Fibroblast of upper back skin (primary cell): ENCODE data around the gene TMEM60.
A peak's percentile ranks its signal among the peaks of the same experiment; 100 is the strongest.

ENCODE experiments used
- DNase-seq: peaks from one replicate; pipeline ENCODE4 v3.0.0-alpha.2; 2013

Gene TMEM60

GRCh38 chr7:77770316-77770715 lies 27.9 kb downstream of the TMEM60 start:
- DNase-seq: no peak

GRCh38 chr7:77766801-77767605 lies 31.2 kb downstream of the TMEM60 start:
- DNase-seq: no peak

GRCh38 chr7:77765906-77766800 lies 32.1 kb downstream of the TMEM60 start:
- DNase-seq: peak; percentile 60

DNA sequence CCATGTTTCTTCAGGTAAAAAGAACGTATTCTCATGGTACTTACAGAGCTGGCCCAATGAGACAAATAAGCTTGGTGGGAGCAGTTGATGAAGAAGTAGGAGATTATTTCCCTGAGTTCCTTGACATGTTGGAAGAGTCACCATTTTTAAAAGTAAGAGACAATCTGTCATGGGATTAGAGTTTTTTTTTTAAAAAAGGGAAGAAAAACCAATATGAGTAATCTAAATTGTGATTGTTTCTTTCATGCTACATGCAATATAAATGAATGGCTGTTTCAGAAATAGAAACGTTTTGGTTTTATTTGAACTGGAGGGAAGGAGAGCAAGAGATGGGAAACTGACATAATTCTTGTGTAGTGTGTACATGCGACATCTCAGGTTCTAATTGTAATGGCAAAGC lies 32.8 kb downstream of the TMEM60 start:
- no peak for DNase-seq

GRCh38 chr7:77760809-77761453 lies 37.3 kb downstream of the TMEM60 start:
- DNase-seq: no peak

GRCh38 chr7:77759294-77759889 lies 38.8 kb downstream of the TMEM60 start:
- DNase-seq: peak; percentile 61

DNA sequence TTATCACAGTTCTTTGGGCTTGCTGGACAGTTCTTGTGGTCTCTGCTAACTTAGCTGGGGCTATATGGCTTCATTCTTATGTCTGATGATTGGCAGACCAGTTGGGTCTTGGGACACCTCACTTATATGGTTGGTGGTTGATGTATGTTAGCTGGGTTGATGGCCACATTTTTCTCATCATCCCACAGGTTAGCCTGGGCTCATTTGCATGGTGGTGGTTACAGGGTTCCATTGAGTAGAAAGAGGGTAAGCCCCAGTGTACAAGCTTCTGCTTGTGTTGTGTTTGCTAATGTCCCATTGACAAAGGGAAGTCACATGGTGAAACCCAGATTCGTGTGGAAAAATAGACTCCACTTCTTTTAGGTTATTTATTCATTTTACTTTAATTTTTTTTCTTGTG lies 40.6 kb downstream of the TMEM60 start:
- DNase-seq: no peak

- DNase-seq: no peak
Measured at GRCh38 chr7:77753173-77753572, 45.1 kb downstream of the TMEM60 start.

- DNase-seq: no peak
Measured at GRCh38 chr7:77752016-77752415, 46.2 kb downstream of the TMEM60 start.

DNA sequence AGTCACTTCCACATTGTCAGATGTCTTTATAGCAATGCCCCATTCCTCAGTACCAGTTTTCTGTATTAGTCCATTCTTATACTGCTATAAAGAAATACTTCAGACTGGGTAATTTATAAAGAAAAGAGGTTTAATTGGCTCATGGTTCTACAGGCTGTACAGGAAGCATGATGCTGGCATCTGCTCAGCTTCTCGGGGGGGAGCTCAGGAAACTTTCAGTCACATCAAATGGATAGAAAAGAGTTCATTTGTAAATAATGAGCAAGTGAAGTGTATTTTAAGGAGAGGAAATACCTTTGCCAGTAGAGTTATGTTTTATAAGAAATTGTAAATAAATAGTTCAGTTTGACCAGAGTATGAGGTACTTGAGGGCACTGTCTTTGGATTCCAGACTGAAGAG lies 50.5 kb downstream of the TMEM60 start:
- no peak for DNase-seq

GRCh38 chr7:77747178-77747577 lies 51.1 kb downstream of the TMEM60 start:
- no peak for DNase-seq

DNA sequence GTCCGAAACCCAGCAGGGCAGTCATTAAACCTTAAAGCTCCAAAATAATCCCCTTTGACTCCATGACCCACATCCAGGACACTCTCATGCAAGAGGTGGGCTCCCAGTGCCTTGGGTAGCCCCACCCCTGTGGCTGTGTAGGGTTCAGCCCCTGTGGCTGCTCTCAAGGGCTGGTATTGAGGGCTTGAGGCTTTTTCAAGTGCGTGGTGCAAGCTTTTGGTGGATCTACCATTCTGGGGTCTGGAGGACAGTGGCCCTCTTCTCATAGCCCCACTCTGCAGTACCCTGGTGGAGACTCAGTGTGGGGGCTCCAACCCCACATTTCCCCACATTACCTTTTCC lies 51.4 kb downstream of the TMEM60 start:
- no peak for DNase-seq

DNA sequence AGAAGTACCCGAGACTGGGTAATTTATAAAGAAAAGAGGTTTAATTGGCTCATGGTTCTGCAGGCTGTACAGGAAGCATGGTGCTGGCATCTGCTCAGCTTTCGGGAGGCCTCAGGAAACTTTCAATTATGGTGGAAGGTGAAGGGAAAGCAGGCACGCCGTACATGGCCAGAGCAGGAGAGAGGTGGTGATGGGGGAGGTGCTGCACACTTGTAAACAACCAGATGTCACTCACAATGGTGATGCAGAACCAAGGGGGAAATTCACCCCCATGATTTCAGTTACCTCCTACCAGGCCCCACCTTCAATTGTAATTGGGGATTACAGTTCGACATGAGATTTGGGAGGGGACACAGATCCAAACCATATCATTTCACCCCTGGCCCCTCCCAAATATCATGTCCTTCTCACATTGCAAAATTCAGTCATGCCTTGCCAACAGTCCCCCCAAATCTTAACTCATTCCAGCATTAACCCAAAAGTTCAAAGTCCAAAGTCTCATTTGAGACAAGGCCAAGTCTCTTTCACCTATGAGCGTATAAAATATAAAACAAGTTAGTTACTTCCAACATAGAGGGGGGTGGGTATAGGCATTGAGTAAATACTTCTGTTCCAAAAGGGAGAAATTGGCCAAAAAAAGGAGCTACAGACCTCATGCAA lies 51.9 kb downstream of the TMEM60 start:
- no peak for DNase-seq

- DNase-seq: no peak
Measured at GRCh38 chr7:77745746-77746145, 52.5 kb downstream of the TMEM60 start.
